LoVo (cell line): ENCODE results near the gene C11orf42.
"Not testable (repeated sequence)": the region's sequence is repeated elsewhere in the genome, so short reads cannot be mapped to it uniquely, and the experiment has no call there.

Experiments
- DNase-seq: peaks from one replicate; pipeline ENCODE4 v3.0.0-alpha.2; 2016; ENCODE audit warnings: low spot score

C11orf42 gene

GRCh38 chr11:6223854-6224253 is 18.5 kb downstream of the C11orf42 start:
- no peak for DNase-seq

- no peak for DNase-seq
These were observed 19.1 kb downstream of the C11orf42 start for GRCh38 chr11:6224421-6224820.

GRCh38 chr11:6225024-6225423 is 19.7 kb downstream of the C11orf42 start:
- no peak for DNase-seq

- no peak for DNase-seq
These were observed 20.5 kb downstream of the C11orf42 start for GRCh38 chr11:6225896-6226295.

GRCh38 chr11:6228520-6228919 is 23.2 kb downstream of the C11orf42 start:
- DNase-seq, result no peak

- DNase-seq, result peak; percentile 52
These were observed 24.6 kb downstream of the C11orf42 start for GRCh38 chr11:6229911-6230310.

GRCh38 chr11:6232899-6233298 is 27.5 kb downstream of the C11orf42 start:
- DNase-seq, result no peak

GRCh38 chr11:6233984-6234386 is 28.6 kb downstream of the C11orf42 start:
- DNase-seq, result no peak

- peak; percentile 99 for DNase-seq
These were observed 29.2 kb downstream of the C11orf42 start, which contains the start of gene FHIP1B for GRCh38 chr11:6234387-6235107. TSS of gene FHIP1B (minus strand) at chr11:6234636. CDS start at chr11:6224516, 10,120 bp downstream.

GRCh38 chr11:6237266-6237665 is 31.9 kb downstream of the C11orf42 start:
- no peak for DNase-seq

GRCh38 chr11:6237761-6238302 is 32.5 kb downstream of the C11orf42 start:
- DNase-seq, result no peak

GRCh38 chr11:6238902-6239301 is 33.5 kb downstream of the C11orf42 start, which contains the start of gene CNGA4:
TSS of gene CNGA4 (plus strand) at chr11:6239089. CDS start at chr11:6239207, 118 bp downstream.
- DNase-seq, result no peak

- DNase-seq, result no peak
These were observed 34.8 kb downstream of the C11orf42 start for GRCh38 chr11:6240139-6240538.

- no peak for DNase-seq
These were observed 35.4 kb downstream of the C11orf42 start for GRCh38 chr11:6240781-6241180.

GRCh38 chr11:6241316-6241715 is 36.0 kb downstream of the C11orf42 start:
- DNase-seq, result no peak

- DNase-seq, result no peak
These were observed 40.2 kb downstream of the C11orf42 start for GRCh38 chr11:6245536-6245935.

- DNase-seq, result no peak
These were observed 42.9 kb downstream of the C11orf42 start for GRCh38 chr11:6248248-6248647.

GRCh38 chr11:6248897-6249296 is 43.5 kb downstream of the C11orf42 start:
- not testable (repeated sequence) for DNase-seq

GRCh38 chr11:6249770-6250555 is 44.6 kb downstream of the C11orf42 start:
- peak; percentile 43 for DNase-seq

- DNase-seq, result peak; percentile 49
These were observed 45.9 kb downstream of the C11orf42 start for GRCh38 chr11:6251120-6251733.

GRCh38 chr11:6251990-6252473 is 46.7 kb downstream of the C11orf42 start:
- no peak for DNase-seq

GRCh38 chr11:6253197-6253596 is 47.8 kb downstream of the C11orf42 start:
- DNase-seq, result no peak
